Chondrocyte (in vitro differentiated cells): ENCODE measurements around the gene SERPINE2. TPM values are rescaled to one million over a fixed set of nuclear protein-coding genes. Genes with fewer than 3 reads are reported as not detected.

Experiments
- DNase-seq: peaks from one replicate; pipeline ENCODE4 v3.0.0; 2021; ENCODE audit warnings: mixed read lengths, low spot score
- H3K27ac Mint-ChIP-seq: one replicate; pipeline ENCODE4 v1.8.0; 2021; ENCODE audit warnings: mild to moderate bottlenecking, moderate library complexity, mixed read lengths; ENCODE audit not compliant: unreplicated experiment
- H3K27me3 Mint-ChIP-seq: 2 replicates; pipeline ENCODE4 v1.8.0; 2021; ENCODE audit warnings: low read depth, mixed read lengths
- H3K36me3 Mint-ChIP-seq: 2 replicates; pipeline ENCODE4 v1.8.0; 2021; ENCODE audit warnings: low read depth, mixed read lengths
- H3K4me1 Mint-ChIP-seq: 2 replicates; pipeline ENCODE4 v1.8.0; 2021; ENCODE audit warnings: low read depth, mild to moderate bottlenecking, mixed read lengths
- H3K4me3 Mint-ChIP-seq: one replicate; pipeline ENCODE4 v1.8.0; 2021; ENCODE audit warnings: mild to moderate bottlenecking, moderate library complexity, mixed read lengths; ENCODE audit not compliant: unreplicated experiment
- H3K9me3 Mint-ChIP-seq: 2 replicates; pipeline ENCODE4 v1.8.0; 2021; ENCODE audit warnings: low read depth, mixed read lengths
- CTCF ChIP-seq: fragments of 200-600 bp; sonication (generic); IDR thresholded peaks from 2 replicates; pipeline ENCODE4 v1.5.0; 2021; ENCODE audit warnings: antibody characterized with exemption, mild to moderate bottlenecking, moderate library complexity
- total RNA-seq: library from RNA; stranded (reverse); gene quantifications from 3 replicates; pipeline ENCODE4 v1.2.1, GENCODE V29; 2021

The SERPINE2 gene
- total RNA-seq, 1 donor from 2014 or later, result 46.9 TPM

- no peaks in the 10 kb centered on the region for H3K36me3 Mint-ChIP-seq
- H3K27me3 Mint-ChIP-seq, result no peaks in the 10 kb centered on the region
- no peak overlapping the region for H3K4me3 Mint-ChIP-seq
- H3K9me3 Mint-ChIP-seq, result no peaks in the 10 kb centered on the region
- no peak for DNase-seq
- H3K4me1 Mint-ChIP-seq, result peaks cover 8% of the 10 kb centered on the region
- H3K27ac Mint-ChIP-seq, result no peak overlapping the region
- TF ChIP-seq CTCF, result no peak
These were observed 6.8 kb downstream of the SERPINE2 start for GRCh38 chr2:224032283-224032682.

- Mint-ChIP-seq H3K9me3 (no peaks in the 10 kb centered on the region), H3K27me3 (no peaks in the 10 kb centered on the region), H3K4me1 (no peaks in the 10 kb centered on the region), H3K36me3 (no peaks in the 10 kb centered on the region), H3K4me3 (no peak overlapping the region), H3K27ac (no peak overlapping the region)
- DNase-seq, result no peak
- TF ChIP-seq CTCF, result no peak
These were observed 7.6 kb downstream of the SERPINE2 start for GRCh38 chr2:224031358-224031970.

GRCh38 chr2:224030786-224031185 lies 8.3 kb downstream of the SERPINE2 start:
- no peak for DNase-seq
- Mint-ChIP-seq H3K4me1 (no peaks in the 10 kb centered on the region), H3K36me3 (no peaks in the 10 kb centered on the region), H3K4me3 (no peak overlapping the region), H3K27ac (no peak overlapping the region), H3K27me3 (no peaks in the 10 kb centered on the region), H3K9me3 (no peaks in the 10 kb centered on the region)
- TF ChIP-seq CTCF, result no peak

- Mint-ChIP-seq H3K27ac (no peak overlapping the region), H3K36me3 (no peaks in the 10 kb centered on the region)
- no peak for TF ChIP-seq CTCF
These were observed 9.2 kb downstream of the SERPINE2 start for GRCh38 chr2:224029876-224030275.

GRCh38 chr2:224027931-224028330 lies 11.2 kb downstream of the SERPINE2 start:
- Mint-ChIP-seq H3K27me3 (no peaks in the 10 kb centered on the region), H3K4me1 (peaks cover 6% of the 10 kb centered on the region), H3K9me3 (no peaks in the 10 kb centered on the region), H3K27ac (no peak overlapping the region), H3K4me3 (no peak overlapping the region), H3K36me3 (no peaks in the 10 kb centered on the region)
- TF ChIP-seq CTCF, result no peak
- DNase-seq, result no peak

More at GRCh38 chr2:224029876-224030275, 9.2 kb downstream of the SERPINE2 start:
- Mint-ChIP-seq H3K27me3 (no peaks in the 10 kb centered on the region), H3K4me1 (peaks cover 6% of the 10 kb centered on the region), H3K4me3 (no peak overlapping the region), H3K9me3 (no peaks in the 10 kb centered on the region)
- no peak for DNase-seq
